NCI-H146 (cell line): ENCODE data around the gene STAT6.

Experiments used
- DNase-seq: peaks from one replicate; lab custom pipeline; 2025; lab: John Stamatoyannopoulos, UW

STAT6 gene

DNA sequence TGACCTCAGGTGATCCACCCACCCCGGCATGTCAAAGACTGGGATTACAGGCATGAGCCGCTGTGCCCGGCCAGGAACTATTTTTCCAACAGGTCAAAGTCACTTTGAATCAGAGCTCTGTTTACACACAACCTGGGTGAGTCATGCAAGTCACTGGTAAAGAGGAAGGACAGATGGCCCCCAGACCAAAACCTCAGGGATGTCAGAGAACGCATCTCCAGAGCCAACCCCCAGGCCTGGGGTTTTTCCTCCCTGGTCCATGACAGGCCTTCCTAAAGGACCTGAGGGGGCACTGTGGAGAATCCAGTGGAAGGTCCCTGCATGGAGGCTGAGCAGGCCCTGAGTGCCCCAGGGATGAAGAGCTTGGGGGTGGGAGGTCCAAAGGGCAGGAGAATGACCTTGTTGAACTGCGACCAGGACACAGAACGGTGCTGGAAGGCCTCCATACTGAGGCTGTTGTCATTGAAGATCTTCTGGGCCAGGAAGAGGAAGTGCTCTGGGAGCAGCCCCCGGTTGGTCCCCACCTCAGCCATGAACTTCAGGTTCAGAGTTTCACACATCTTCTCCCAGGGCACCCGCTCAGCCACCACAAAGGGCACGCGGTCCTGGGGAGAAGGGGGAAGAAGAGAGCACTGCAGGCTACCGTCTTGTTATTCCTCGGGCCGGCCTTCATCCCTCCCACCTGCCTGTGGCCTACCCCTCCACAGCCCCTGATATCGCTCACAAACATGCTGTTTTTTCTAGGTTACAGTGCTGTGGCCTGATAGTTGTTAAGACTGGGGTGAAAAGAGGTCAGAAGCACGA, 9.1 kb downstream of the STAT6 start:
- DNase-seq = no peak

- DNase-seq = no peak
Measured at GRCh38 chr12:57099766-57100165, 11.4 kb downstream of the STAT6 start.

- DNase-seq = no peak
Measured at GRCh38 chr12:57099047-57099714, 12.0 kb downstream of the STAT6 start.

DNA sequence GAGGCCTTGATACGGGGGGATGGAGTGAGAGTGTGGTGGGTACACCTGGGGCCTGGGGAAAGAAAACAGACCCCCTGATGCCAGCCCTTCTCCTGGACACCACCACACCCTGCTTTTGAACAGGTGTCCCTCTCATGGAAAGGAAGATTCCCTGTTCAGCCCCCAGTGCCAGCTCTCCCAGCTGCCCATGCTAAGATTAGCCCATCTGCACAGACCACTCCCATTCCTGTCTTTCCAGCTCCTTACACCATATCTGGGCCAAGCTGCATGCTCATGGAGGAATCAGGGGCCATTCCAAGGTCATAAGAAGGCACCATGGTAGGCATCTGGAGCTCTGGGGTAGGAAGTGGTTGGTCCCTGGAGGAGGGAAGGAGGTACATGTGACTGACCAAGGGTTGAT, 12.6 kb downstream of the STAT6 start:
- no peak for DNase-seq

DNA sequence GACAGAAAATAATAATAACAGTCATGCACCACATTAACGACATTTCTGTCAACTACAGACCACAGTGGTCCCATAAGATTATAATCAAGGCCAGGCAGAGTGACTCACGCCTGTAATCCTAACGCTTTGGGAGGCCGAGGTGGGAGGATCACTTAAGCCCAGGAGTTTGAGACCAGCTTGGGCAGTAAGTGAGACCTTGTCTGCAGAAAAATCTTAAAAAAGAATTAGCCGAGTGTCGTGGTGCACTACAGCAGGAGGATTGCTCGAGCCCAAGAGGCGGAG, 13.7 kb downstream of the STAT6 start:
- no peak for DNase-seq

DNA sequence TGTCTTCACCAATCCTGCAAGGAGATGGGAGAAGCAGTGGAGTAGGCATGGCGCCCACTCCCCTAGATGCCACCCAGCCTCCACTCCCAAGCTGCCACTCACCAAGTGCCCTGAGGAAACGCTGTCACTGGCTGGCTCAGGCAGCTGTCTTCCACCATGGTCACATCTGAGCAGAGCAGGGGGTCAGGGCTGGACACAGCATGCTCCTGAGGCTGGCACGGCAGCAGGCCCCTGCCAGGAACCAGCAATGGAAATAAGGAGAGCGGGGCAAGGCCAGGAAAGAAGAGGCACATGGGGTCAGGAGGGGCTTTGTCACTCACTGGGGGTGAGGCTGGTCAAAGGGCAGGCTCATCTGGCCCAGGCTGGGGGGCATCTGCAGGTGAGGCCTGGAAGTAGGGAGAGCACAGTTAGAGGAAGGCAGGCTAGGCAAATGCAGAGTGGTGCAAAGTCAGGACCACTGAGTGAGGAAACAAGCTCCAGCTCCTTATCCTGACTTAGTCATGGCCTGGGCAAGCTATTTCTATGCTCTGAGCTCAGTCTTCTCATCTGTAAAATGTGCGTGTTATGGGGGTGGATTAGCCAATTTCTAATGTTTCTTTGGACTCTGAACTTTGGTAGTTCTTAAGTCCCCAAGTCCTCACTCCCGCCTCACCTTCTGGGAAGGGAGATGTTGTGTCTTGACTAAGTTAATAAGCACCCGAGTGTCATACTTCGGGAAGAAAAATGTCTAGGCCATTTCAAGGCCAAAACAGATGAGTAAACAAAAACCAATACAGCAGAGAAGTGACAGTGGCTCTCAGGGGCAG, 14.2 kb downstream of the STAT6 start:
- no peak for DNase-seq

GRCh38 chr12:57096099-57096572, 15.0 kb downstream of the STAT6 start:
- no peak for DNase-seq

DNA sequence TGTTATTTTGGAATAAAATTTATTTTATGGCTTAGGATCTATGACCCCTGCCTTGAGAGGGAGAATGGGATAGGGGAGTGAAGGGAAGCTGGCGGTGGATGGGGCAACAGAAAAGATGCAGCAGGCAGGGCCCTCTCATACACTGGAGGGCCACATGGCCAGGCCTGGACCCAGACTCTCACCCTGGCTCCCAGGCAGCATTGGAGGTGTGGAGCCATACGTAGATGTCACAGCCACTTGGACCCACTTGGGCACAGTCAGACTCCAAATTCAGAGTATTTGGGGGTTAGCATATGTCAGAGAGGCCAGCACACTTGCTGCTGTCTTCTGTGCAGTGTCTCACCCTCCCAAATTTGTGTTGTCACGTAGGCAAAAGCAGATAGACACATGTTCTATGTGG, 15.7 kb downstream of the STAT6 start:
- DNase-seq = no peak

DNA sequence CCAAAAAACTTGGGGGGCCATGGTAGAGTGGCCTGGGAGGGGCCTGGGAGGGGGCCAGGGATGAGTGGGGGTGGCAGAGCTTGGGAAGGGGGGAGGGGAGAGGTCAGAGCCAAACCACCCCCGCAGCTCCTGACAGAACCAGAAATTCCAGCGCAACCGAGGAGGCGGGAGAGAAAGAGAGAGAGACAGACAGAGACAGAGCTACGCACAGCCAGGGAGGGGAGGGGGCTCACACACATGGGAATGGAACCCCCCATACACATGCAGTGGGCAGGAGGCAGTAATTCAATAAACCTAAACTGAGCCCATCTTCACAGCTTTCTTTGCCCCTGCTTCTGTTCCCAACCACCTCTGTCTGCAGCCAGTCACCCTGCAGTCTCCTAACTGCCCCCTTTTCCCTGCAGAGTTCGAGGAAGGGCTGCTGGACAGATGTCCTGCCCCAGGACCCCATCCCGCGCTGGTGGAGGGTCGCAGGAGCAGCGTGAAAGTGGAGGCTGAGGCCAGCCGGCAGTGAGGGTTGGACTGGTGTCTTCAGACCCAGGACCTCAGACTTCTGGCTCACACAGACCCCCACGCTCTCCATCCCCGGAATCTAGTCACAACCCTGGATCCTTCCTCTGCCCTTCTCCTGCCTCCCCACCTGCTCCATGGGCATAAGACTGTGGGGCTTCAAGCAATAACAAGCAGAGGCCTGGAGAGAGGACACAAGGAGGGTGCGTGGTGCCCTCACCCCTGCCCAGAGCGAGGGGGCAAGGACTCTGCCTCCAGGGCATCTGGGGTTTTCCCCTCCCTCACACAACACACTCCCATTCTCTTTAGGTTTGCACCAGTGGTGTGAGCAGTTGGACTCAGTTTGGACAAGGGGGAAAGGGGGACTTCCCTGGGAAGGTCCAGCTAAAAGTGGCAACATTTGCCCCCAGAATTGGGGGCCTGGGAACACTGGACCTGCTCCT, 16.7 kb downstream of the STAT6 start:
- no peak for DNase-seq

DNA sequence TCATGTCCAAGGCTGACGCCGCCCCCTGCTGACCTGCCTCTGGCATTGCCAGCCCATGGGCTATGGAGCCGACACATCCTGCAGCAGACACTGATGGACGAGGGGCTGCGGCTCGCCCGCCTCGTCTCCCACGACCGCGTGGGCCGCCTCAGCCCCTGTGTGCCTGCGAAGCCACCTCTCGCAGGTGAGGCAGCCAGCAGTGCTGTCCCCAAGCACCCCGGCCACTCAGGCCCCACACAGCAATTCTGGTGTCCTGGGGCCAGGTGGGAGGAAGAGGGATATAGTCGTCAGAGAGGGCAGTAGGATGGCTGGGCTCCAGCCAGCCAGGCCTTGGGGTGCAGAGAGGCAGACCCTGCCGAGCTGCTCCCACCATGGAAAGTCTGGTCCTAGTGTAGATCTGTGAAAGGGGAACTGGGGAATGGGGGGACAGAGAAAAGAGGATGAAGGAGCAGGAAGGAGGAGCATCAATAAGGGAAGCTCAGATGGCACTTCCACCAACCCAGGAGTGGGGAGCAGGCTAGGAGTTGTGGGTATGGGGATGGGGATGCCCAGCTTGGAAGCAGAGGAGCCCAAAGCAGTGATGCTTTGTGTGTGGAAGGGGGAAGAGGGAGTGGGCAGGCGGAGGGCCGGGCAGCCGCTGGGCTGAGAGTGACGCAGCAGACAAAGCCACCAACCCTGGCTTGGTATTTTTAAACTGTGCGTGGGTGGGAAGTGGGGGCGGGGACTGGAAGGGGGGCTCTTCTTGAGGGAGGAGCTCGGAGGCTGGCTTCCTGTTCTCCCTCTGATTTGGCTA, 17.6 kb downstream of the STAT6 start:
- peak; percentile 9 for DNase-seq

DNA sequence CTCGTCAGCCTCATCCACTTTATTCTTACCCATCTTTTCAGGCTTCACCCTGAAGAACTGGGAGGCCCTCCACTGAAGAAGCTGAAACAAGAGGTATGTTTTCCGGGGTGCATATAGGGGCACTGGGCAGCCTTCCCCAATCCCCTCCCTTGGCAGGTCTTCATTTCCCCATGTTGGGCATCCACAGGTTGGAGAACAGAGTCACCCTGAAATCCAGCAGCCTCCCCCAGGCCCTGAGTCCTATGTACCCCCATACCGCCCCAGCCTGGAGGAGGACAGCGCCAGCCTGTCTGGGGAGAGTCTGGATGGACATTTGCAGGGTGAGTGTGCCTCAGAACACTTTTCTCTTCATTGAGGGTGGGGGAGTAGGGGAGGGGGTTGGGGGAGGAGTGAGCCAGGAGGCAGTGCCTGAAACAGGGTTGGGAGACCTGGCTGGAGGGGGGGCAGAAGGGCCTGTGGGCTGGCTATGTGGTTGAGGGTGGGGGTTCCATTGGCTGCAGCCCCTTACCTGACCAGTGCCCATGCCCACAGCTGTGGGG, 18.2 kb downstream of the STAT6 start:
- DNase-seq = no peak

- no peak for DNase-seq
Measured at GRCh38 chr12:57092529-57092862, 18.7 kb downstream of the STAT6 start.

- DNase-seq = no peak
Measured at GRCh38 chr12:57091638-57092528, 19.3 kb downstream of the STAT6 start.

- DNase-seq = no peak
Measured at GRCh38 chr12:57090924-57091637, 20.1 kb downstream of the STAT6 start.

GRCh38 chr12:57090490-57090889, 20.7 kb downstream of the STAT6 start:
- DNase-seq = no peak

DNA sequence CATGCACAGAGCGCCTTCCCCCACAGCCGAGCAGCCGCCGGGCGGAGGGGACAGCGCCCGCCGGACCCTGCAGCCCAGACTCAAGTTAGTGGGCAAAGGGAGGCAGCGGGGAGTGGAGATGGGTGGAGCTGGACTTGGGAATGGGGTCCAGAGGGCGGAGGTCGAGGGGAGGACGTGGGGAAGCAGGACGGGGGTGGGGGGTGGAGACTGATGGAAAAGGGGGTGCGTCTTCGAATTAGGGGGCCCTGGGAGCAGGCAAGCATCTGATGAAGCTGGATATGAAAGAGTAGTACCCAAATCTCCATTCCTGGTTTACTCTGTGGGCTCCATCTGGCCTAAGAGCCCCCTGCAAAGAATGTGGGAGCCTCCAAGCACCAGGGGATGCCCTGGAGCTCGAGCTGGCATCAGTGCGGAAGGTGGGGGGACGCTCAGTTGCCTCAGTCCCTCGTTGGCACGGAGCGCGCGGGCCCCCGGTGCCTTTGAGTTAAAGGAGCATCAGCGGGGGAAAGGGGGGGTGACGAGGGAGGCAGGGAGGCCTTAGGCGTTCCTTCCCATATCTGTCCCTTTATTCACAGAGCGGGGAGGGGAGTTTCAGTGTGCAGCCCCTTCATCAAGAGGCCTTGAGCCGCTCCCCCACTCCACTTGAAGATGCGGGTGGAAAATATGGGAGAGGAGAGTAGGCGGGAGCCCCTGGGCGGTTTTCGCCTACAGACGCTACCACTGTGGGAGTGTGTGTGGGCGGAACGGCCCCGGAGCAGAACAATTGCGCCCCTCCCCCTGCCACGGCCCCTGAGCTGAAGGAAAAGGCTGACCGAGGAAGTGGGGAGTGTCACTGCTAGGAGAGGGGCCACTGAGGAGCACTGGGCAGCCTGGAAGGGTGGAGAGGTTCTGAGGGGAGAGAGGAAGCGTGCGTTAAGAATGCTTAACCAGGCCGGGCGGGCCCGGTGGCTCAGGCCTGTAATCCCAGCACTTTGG, 21.6 kb downstream of the STAT6 start:
- peak; percentile 40 for DNase-seq

GRCh38 chr12:57088354-57089270, 22.6 kb downstream of the STAT6 start, which contains the start of gene NAB2:
Gene NAB2, plus strand, starts transcription at chr12:57089114. Its CDS starts 158 bp downstream, at chr12:57089272.
- peak; percentile 92 for DNase-seq
